Neural cell (in vitro differentiated cells): ENCODE data around the gene TMEM132C. TPM values are rescaled to one million over a fixed set of nuclear protein-coding genes. Genes with fewer than 3 reads are reported as not detected.

Experiments used
- H2AFZ ChIP-seq: fragments of 200-600, 300-800 bp; sonication (generic), shearing (Covaris generic); 2 replicates; pipeline ENCODE4 v1.6.0; 2014; ENCODE audit warnings: low read depth, mild to moderate bottlenecking, antibody characterized with exemption, low read length, moderate library complexity
- H3F3A ChIP-seq: fragments of 200-600 bp; shearing (Covaris generic); 2 replicates; pipeline ENCODE4 v1.6.1; 2016; ENCODE audit warnings: mild to moderate bottlenecking, moderate library complexity, mixed read lengths, antibody characterized with exemption, low read length; ENCODE audit not compliant: insufficient read depth, poor library complexity, severe bottlenecking
- H3K27ac ChIP-seq: fragments of 200-600, 300-800 bp; sonication (generic), shearing (Covaris generic); 2 replicates; pipeline ENCODE4 v1.5.1; 2014; ENCODE audit warnings: mild to moderate bottlenecking, low read length, moderate library complexity
- H3K27me3 ChIP-seq: fragments of 300-800, 200-600 bp; sonication (generic), shearing (Covaris generic); 2 replicates; pipeline ENCODE4 v1.6.0; 2014; ENCODE audit warnings: mild to moderate bottlenecking, low read depth, low read length, moderate library complexity; ENCODE audit not compliant: insufficient read depth
- H3K36me3 ChIP-seq: fragments of 300-800, 200-600 bp; sonication (generic), shearing (Covaris generic); 2 replicates; pipeline ENCODE4 v1.5.1; 2014; ENCODE audit warnings: mild to moderate bottlenecking, antibody characterized with exemption, low read length, moderate library complexity; ENCODE audit not compliant: insufficient read depth
- H3K4me2 ChIP-seq: fragments of 300-800, 200-600 bp; sonication (generic), shearing (Covaris generic); 2 replicates; pipeline ENCODE4 v1.6.0; 2014; ENCODE audit warnings: mild to moderate bottlenecking, low read length
- H3K4me3 ChIP-seq: fragments of 300-800, 200-600 bp; sonication (generic), shearing (Covaris generic); 2 replicates; pipeline ENCODE4 v1.5.1; 2014; ENCODE audit warnings: mild to moderate bottlenecking, low read length, moderate library complexity
- H3K79me2 ChIP-seq: fragments of 200-600 bp; shearing (Covaris generic); replicated peaks from 2 replicates; pipeline ENCODE4 v1.6.0; 2014; ENCODE audit warnings: mild to moderate bottlenecking, low read length, moderate library complexity; ENCODE audit not compliant: insufficient read depth
- H3K9ac ChIP-seq: fragments of 300-800, 200-600 bp; sonication (generic), shearing (Covaris generic); 2 replicates; pipeline ENCODE4 v1.6.1; 2016; ENCODE audit warnings: mild to moderate bottlenecking, low read length, mixed read lengths
- H3K9me2 ChIP-seq: fragments of 200-600 bp; shearing (Covaris generic); 2 replicates; pipeline ENCODE4 v1.6.1; 2016; ENCODE audit warnings: mild to moderate bottlenecking, low read length, mixed read lengths; ENCODE audit not compliant: insufficient read depth
- H3K9me3 ChIP-seq: fragments of 200-600, 300-800 bp; sonication (generic), shearing (Covaris generic); 2 replicates; pipeline ENCODE4 v1.6.1; 2016; ENCODE audit warnings: mild to moderate bottlenecking, mixed run types, low read length, moderate library complexity, mixed read lengths
- H4K20me1 ChIP-seq: fragments of 200-600 bp; shearing (Covaris generic); 2 replicates; pipeline ENCODE4 v1.6.1; 2016; ENCODE audit warnings: mild to moderate bottlenecking, mixed run types; ENCODE audit not compliant: insufficient read depth
- EP300 ChIP-seq: fragments of 450-650 bp; conservative IDR thresholded peaks from 2 replicates; pipeline ENCODE4 v1.6.1; 2014; ENCODE audit warnings: antibody characterized with exemption, mild to moderate bottlenecking, moderate library complexity; ENCODE audit not compliant: poor library complexity, severe bottlenecking
- EZH2 ChIP-seq: fragments of 200-600, 300-800 bp; shearing (Covaris generic), sonication (generic); IDR thresholded peaks from 2 replicates; pipeline ENCODE4 v1.6.1; 2014; ENCODE audit warnings: antibody characterized with exemption, low read length, borderline replicate concordance, mild to moderate bottlenecking; ENCODE audit not compliant: insufficient read depth, poor library complexity, severe bottlenecking
- MXI1 ChIP-seq: fragments of 450-650 bp; conservative IDR thresholded peaks from 2 replicates; pipeline ENCODE4 v1.6.1; 2014; ENCODE audit warnings: antibody characterized with exemption, mild to moderate bottlenecking; ENCODE audit not compliant: poor library complexity, severe bottlenecking
- POLR2AphosphoS5 ChIP-seq: IDR thresholded peaks from 2 replicates; pipeline ENCODE4 v1.6.1; 2012
- RAD21 ChIP-seq: fragments of 450-650 bp; conservative IDR thresholded peaks from 2 replicates; pipeline ENCODE4 v1.6.1; 2014; ENCODE audit warnings: antibody characterized with exemption, mild to moderate bottlenecking, moderate library complexity
- REST ChIP-seq: IDR thresholded peaks from 2 replicates; pipeline ENCODE4 v1.6.1; 2012; ENCODE audit warnings: borderline replicate concordance
- SMC3 ChIP-seq: fragments of 450-650 bp; conservative IDR thresholded peaks from 2 replicates; pipeline ENCODE4 v1.6.1; 2014; ENCODE audit warnings: antibody characterized with exemption, mild to moderate bottlenecking, moderate library complexity; ENCODE audit not compliant: poor library complexity
- TAF1 ChIP-seq: IDR thresholded peaks from 2 replicates; pipeline ENCODE4 v1.6.1; 2012; ENCODE audit warnings: low read depth
- polyA plus RNA-seq: library from polyadenylated mRNA; depleted of rRNA; stranded (reverse); fragments of >200 nt; gene quantifications from 2 replicates; pipeline ENCODE4 v1.2.3, GENCODE V29; 2014

TMEM132C gene
- polyA plus RNA-seq, 1 donor from 2014 or later, result 0.06 TPM

GRCh38 chr12:128708789-128709188 is 441.8 kb downstream of the TMEM132C start:
- Histone ChIP-seq H3K4me3 (no peak overlapping the region), H2AFZ (no peak overlapping the region), H3K9me2 (no peaks in the 10 kb centered on the region), H3K79me2 (no peaks in the 10 kb centered on the region), H3K36me3 (no peaks in the 10 kb centered on the region), H3K4me2 (no peak overlapping the region), H3K9ac (no peak overlapping the region), H3K27ac (no peak overlapping the region), H3K27me3 (no peaks in the 10 kb centered on the region), H3F3A (no peaks in the 10 kb centered on the region), H3K9me3 (no peaks in the 10 kb centered on the region), H4K20me1 (no peaks in the 10 kb centered on the region)
- TF ChIP-seq POLR2AphosphoS5 (no peak), REST (no peak), EZH2 (no peak), SMC3 (no peak), RAD21 (no peak), TAF1 (no peak), MXI1 (no peak), EP300 (no peak)

- Histone ChIP-seq H3K27ac (no peak overlapping the region), H3F3A (no peaks in the 10 kb centered on the region), H3K36me3 (no peaks in the 10 kb centered on the region), H3K79me2 (no peaks in the 10 kb centered on the region), H3K9ac (no peak overlapping the region), H4K20me1 (no peaks in the 10 kb centered on the region), H3K27me3 (no peaks in the 10 kb centered on the region), H3K9me3 (no peaks in the 10 kb centered on the region), H3K4me2 (no peak overlapping the region), H3K4me3 (no peak overlapping the region), H3K9me2 (no peaks in the 10 kb centered on the region), H2AFZ (no peak overlapping the region)
- TF ChIP-seq REST (no peak), RAD21 (no peak)
Measured at GRCh38 chr12:128709660-128710059, 442.7 kb downstream of the TMEM132C start.
